Muscle layer of duodenum (tissue), 2 donors: Measurements from ENCODE around the gene CCS.

Source experiments
- H3K27ac ChIP-seq: one replicate; pipeline ENCODE4 v1.7.0; 2013; ENCODE audit warnings: mild to moderate bottlenecking, low read length
- H3K27me3 ChIP-seq: one replicate; pipeline ENCODE4 v1.7.0; 2013; ENCODE audit warnings: low read depth, mild to moderate bottlenecking, control low read depth, low read length
- H3K36me3 ChIP-seq, 2 donors: one replicate each; pipeline ENCODE4 v1.7.0; 2013; ENCODE audit warnings: low read length in 2 of 2, control low read depth in 1 of 2, mild to moderate bottlenecking in 1 of 2; ENCODE audit not compliant: insufficient read depth in 2 of 2, control insufficient read depth in 1 of 2
- H3K4me1 ChIP-seq, 2 donors: one replicate each; pipeline ENCODE4 v1.7.0; 2013; ENCODE audit warnings: low read length in 2 of 2, mild to moderate bottlenecking in 2 of 2, control low read depth in 1 of 2, moderate library complexity in 1 of 2; ENCODE audit not compliant: insufficient read depth in 2 of 2, control insufficient read depth in 1 of 2
- H3K4me3 ChIP-seq, 2 donors: one replicate each; pipeline ENCODE4 v1.7.0; 2013; ENCODE audit warnings: low read length in 2 of 2, low read depth in 1 of 2, mild to moderate bottlenecking in 1 of 2
- H3K9me3 ChIP-seq, 2 donors: one replicate each; pipeline ENCODE4 v1.7.0; 2013; ENCODE audit warnings: low read length in 2 of 2, control low read depth in 1 of 2, mild to moderate bottlenecking in 1 of 2; ENCODE audit not compliant: control insufficient read depth in 1 of 2
- donor health status: healthy.

The CCS gene

DNA sequence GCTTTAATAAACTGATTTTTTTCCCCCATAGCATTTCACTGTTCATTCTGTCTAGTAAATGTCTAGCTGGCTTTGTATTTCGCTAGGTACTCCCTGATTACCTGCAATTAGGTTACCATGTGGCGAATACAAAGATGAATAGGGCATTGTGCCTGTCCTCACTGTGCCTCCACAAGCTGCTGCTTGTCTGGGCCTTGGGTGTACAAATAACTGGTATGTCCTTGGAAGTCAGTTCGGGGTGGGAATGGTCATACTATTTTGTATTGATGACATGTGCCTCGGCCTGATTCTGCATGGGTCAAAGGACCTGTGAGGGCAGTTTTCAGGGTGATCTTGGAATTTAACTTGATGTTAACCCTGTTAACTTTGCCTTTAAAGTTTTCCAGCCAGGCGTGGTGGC is 56.9 kb downstream of the CCS start:
- H3K36me3 ChIP-seq, result peaks cover 44 to 51% of the 10 kb centered on the region in 2 donors
- H3K4me1 ChIP-seq, result peaks cover 7 to 22% of the 10 kb centered on the region in 2 donors
- H3K27ac ChIP-seq, result no peak overlapping the region
- H3K9me3 ChIP-seq, result no peaks in the 10 kb centered on the region
- H3K4me3 ChIP-seq, result no peak overlapping the region
- no peaks in the 10 kb centered on the region for H3K27me3 ChIP-seq

DNA sequence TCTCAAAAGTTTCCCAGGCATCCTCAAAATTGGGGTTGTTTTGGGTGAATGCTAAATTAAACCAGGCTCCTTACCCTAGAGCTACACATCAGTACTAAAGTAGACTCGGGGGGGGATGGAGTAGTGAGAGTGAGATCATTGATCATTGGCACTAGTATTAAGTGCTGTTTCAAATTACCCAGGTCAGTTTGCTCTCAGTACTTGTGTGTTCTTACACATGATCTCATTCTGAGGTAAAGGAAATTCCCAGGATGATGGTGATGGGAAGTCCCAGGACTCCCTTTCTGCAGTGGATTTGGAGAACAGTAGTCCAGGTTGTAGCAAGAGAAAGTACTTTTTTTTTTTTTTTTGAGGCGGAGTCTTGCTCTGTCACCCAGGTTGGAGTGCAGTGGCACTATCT is 58.0 kb downstream of the CCS start:
- H3K9me3 ChIP-seq, result no peaks in the 10 kb centered on the region
- H3K27me3 ChIP-seq, result no peaks in the 10 kb centered on the region
- H3K36me3 ChIP-seq, result peaks cover 33 to 43% of the 10 kb centered on the region in 2 donors
- H3K4me1 ChIP-seq, result peaks cover 0 to 11% of the 10 kb centered on the region in 2 donors
- H3K4me3 ChIP-seq, result no peak overlapping the region
- H3K27ac ChIP-seq, result no peak overlapping the region

DNA sequence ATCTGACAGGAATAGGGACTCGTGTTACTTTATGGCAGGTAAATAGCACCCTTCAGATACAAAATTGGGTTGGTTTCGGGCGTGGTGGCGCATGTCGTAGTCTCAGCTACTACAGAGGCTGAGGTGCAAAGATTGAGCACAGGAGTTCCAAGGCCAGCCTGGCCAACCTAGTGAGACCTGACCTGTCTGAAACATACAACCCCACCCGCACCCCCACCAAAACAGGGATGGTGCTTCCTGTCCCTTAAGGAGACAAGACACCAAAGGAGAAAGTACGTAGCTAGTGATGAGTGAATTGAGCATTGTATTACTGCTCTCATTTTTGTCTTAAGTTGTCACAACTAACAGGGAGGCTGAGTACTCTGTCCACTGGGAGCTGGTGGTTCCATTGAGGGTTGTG is 59.7 kb downstream of the CCS start:
- Histone ChIP-seq H3K4me1 (no peaks in the 10 kb centered on the region), H3K36me3 (peaks cover 17 to 27% of the 10 kb centered on the region in 2 donors), H3K27ac (no peak overlapping the region), H3K4me3 (no peak overlapping the region), H3K27me3 (no peaks in the 10 kb centered on the region), H3K9me3 (no peaks in the 10 kb centered on the region)

DNA sequence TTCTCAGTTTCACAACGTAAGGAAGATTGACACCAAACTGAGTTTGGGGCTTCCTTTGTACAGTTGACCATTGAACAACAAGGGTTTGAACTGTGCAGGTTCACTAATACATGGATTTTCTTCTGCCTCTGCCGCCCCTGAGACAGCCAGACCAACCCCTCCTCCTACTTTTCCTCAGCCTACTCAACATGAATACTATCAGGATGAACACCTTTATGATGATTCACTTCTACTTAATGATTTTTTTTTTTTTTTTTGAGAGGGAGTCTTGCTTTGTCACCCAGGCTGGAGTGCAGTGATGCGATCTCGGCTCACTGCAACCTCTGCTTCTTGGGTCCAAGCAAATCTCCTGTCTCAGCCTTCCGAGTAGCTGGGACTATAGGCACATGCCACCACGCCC is 60.1 kb downstream of the CCS start:
- Histone ChIP-seq H3K4me1 (no peaks in the 10 kb centered on the region), H3K27me3 (no peaks in the 10 kb centered on the region), H3K9me3 (no peaks in the 10 kb centered on the region), H3K36me3 (peaks cover 17 to 25% of the 10 kb centered on the region in 2 donors), H3K4me3 (no peak overlapping the region), H3K27ac (no peak overlapping the region)
